IPS DF 4.7 (cell line): ENCODE data around the gene MRPL14.

Experiments
- DNase-seq: peaks from one replicate; pipeline ENCODE4 v3.0.0-alpha.2; 2013; ENCODE audit warnings: low spot score; ENCODE audit errors: extremely low read depth

MRPL14 gene

DNA sequence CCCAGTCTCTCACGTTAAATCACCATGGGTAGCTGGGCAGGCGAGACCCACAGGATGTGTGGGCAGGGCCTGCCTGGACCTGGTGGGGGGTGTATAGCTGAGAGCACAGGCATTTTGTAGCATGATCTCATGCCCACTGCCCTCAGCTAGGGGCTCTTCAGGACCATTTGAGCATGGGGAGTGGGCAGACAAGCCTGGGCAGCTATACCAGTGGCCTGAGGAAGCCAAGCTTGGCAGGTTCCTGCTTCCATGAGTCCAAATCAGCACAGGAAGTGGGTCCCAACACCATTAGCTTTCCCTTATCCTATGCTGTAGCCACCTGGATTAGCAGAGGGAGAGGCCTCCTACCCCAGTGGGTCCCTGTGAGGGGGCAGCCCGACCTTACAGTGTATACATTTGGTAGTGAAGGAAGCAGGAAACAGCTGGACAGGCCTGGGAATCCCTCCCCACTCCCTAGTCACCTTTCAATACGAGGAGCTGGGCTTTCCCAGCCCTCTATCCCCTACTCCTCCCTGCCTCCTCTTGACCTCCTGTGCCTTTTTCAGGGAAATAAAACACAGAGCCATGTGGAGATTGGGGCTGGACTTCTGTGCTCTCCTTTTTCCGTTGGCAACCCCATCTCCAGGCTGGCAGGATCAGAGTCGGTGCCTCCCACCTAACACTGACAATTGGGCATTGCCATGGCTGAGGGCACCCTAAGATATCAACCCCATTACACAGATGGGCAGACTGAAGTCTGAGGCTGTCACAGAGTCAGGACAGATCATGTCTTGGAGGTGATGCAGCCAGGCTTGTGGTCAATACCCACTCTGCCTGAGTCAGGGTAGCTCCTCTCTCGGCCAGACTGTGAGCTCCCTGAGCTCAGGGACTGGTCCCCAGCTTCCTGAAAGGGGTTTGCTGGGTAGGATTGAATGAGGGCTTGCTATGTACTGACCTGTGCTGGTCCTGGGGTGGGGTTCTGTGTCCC, 59.8 kb downstream of the MRPL14 start:
- DNase-seq = no peak

DNA sequence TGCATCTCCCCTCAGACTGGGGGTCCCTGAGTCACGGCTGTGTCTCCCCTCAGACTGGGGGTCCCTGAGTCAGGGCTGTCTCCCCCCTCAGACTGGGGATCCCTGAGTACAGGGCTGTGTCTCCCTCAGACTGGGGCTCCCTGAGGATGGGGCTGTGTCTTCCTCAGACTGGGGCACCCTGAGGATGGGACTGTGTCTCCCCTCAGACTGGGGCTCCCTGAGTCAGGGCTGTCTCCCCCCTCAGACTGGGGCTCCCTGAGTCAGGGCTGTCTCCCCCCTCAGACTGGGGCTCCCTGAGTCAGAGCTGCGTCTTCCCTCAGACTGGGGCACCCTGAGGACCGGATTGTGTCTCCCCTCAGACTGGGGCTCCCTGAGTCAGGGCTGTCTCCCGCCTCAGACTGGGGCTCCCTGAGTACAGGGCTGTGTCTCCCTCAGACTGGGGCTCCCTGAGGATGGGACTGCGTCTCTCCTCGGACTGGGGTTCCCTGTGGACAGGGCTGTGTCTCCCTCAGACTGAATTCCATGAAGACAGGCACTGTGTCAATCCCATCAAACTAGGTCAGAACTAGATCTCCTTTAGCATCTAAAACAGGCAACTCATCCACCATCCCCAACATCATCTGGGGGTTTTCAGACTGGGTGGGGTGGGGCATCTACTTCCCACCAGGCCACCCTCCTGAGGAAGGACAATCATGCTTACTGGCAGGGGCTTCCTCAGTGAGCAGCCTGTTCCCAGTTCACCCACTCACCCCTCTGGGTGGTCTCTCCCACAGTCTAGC, 60.7 kb downstream of the MRPL14 start:
- no peak for DNase-seq

DNA sequence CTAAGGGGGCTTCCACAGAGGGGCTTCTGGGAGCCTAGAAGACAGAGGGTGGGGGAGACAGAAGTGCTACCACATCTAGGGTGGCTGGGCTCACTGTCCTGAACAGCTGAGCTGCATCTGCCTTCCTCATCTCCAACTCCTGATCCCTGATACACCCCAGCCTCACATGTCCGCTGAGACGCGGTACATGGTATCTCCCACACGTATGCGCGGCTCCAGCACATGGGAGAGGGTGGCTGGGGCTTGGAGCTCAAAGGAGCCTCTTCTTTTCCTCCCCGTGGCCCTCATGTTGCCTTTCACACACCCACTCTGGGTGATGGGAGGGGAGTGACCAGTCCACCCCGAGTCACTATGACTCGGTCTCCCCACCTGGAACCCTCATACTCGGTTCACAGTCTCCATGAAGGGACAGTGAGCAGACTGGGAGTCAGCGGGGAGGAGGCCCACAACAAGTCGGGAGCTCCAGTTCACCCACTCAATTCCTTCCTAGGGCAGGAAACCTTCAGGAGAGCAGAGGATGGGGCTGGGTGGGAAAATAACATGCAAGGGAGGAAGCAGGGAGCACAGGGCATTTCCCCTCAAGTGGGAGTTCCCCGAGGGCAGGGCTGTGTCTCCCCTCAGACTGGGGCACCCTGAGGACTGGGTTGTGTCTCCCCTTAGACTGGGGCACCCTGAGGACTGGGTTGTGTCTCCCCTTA, 61.7 kb downstream of the MRPL14 start:
- no peak for DNase-seq

DNA sequence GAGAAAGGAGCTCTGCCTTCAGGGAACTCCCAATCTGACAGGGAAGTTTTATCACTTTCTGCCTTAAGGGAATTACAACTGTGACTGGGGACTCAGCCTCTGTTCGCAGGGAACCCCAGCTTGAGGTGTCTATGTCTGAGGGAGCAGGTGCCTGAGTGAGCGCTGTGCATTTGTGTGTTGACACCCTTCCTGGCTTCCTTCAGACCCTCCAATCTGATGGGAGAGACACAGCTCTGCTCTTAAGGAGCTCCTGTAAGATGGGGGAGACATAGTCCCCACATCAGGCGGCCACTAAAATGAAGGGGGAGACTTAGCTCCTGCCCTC, 62.3 kb downstream of the MRPL14 start:
- no peak for DNase-seq

DNA sequence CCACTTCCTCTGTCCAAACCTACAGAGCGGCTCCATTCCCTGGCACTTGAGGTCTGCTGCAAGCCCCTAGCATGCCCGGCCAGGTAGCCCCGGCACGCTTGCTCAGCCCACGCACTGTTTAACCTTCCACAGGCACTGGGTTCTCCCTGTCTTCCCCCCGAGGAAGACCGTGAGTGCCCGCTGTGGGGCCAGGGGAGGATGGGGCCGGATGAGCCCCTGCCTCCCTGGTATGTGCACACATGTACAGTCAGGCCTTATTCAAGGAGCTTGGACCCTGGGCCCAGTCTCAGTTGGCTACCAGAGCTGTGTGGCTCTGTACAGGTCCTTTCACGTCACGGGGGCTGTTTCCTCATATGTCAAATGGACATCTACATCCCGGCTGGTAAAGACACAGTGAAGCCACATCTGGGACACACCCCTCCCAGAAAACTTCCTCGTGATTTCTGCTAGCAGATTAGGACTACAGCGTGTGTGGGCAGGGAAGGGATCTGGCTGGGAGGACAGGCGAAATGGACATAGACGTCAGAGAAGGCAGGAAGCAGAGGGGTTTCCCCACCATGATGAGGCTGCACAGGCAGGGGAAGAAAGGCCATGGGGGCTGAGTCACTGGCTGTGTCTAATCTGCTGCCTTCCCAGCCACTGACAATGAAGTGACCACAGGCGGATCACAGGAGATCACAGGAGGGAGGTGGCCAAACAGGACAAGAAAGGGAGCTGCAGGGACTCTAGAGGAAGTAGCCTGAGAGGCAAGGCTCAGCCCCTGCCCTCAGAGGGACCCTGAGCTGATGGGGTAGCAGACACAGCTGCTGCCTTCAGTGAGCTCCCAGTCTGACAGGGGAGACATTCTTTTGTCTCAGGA, 62.9 kb downstream of the MRPL14 start:
- no peak for DNase-seq

DNA sequence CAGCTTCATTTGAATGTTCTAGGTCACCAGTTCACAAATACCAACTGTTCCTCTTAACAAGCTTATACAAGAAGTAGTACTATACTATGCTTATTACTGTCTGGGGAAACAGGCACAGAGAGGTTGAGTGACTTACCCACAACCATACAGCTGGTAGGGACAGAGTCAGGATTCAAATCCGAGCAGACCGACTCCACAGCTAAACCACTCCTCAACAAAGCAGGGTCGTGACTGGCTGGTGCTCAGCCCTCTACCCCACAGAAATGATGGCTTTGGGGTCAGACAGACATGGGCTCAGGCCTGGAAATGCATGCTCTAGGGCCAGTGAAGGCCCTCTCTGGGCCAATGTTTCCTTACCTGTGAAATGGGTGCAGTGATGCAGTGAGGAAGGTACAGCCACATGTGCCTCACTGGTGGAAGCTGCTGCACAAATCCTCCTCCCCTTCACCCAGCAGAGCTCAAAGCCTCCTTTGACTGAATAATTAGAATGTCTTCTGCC, 63.6 kb downstream of the MRPL14 start:
- DNase-seq = no peak
